ENCODE results near the gene C2CD5. TPM values are rescaled to one million over a fixed set of nuclear protein-coding genes. Genes with fewer than 3 reads are reported as not detected.

The C2CD5 gene
- total RNA-seq, 6 donors from 2014 or later, result 20.8 to 56.6 (median 36.6) TPM

- H3K36me3 ChIP-seq, result peaks cover 0 to 57% (median 3%) of the 10 kb centered on the region in 4 donors
- no peaks in the 10 kb centered on the region for H3K9me3 ChIP-seq
- DNase-seq, result no peak
- no peak overlapping the region for H3K4me3 ChIP-seq
- H3K27me3 ChIP-seq, result no peaks in the 10 kb centered on the region
- ATAC-seq (ENCODE audit: low FRiP score in 2 of 2), result no peak
- no peak overlapping the region for H3K27ac ChIP-seq
- WGBS, 2 donors, result 88 to 95% methylated on average over 5 of the region's 5 CpGs
- H3K4me1 ChIP-seq, result no peaks in the 10 kb centered on the region
- TF ChIP-seq EP300 (IDR thresholded peaks at IDR 0.05) (no peak), CTCF (IDR thresholded peaks at IDR 0.05) (no peak), POLR2AphosphoS5 (IDR thresholded peaks at IDR 0.05) (no peak), POLR2A (IDR thresholded peaks at IDR 0.05) (no peak)
Observed at GRCh38 chr12:22474970-22475720, 69.2 kb downstream of the C2CD5 start.

- DNase-seq (no peak), ATAC-seq (ENCODE audit: low FRiP score in 2 of 2) (no peak)
- no peaks in the 10 kb centered on the region for H3K4me1 ChIP-seq
- no peaks in the 10 kb centered on the region for H3K27me3 ChIP-seq
- WGBS, 2 donors, result 73 to 75% methylated on average over 5 of the region's 5 CpGs
- no peak overlapping the region for H3K4me3 ChIP-seq
- H3K9me3 ChIP-seq, result no peaks in the 10 kb centered on the region
- peaks cover 0 to 68% (median 3%) of the 10 kb centered on the region in 4 donors for H3K36me3 ChIP-seq
- TF ChIP-seq POLR2AphosphoS5 (IDR thresholded peaks at IDR 0.05) (no peak), EP300 (IDR thresholded peaks at IDR 0.05) (no peak), POLR2A (IDR thresholded peaks at IDR 0.05) (no peak), CTCF (IDR thresholded peaks at IDR 0.05) (no peak)
- no peak overlapping the region for H3K27ac ChIP-seq
Observed at GRCh38 chr12:22473212-22473611, 71.1 kb downstream of the C2CD5 start.

- Histone ChIP-seq H3K36me3 (peaks cover 0 to 43% (median 5%) of the 10 kb centered on the region in 4 donors), H3K9me3 (no peaks in the 10 kb centered on the region), H3K27ac (no peak overlapping the region), H3K27me3 (no peaks in the 10 kb centered on the region), H3K4me1 (no peaks in the 10 kb centered on the region), H3K4me3 (no peak overlapping the region)
- TF ChIP-seq CTCF (IDR thresholded peaks at IDR 0.05), result no peak
- no peak for TF ChIP-seq POLR2A (IDR thresholded peaks at IDR 0.05)
- TF ChIP-seq POLR2AphosphoS5 (IDR thresholded peaks at IDR 0.05), result no peak
- no peak for TF ChIP-seq EP300 (IDR thresholded peaks at IDR 0.05)
- 94 to 96% methylated on average over 10 of the region's 10 CpGs for whole genome bisulfite sequencing, 2 donors
- DNase-seq (no peak), ATAC-seq (ENCODE audit: low FRiP score in 2 of 2) (no peak)
Observed at GRCh38 chr12:22467190-22467589, 77.2 kb downstream of the C2CD5 start.

- DNase-seq (no peak), ATAC-seq (ENCODE audit: low FRiP score in 2 of 2) (no peak)
- WGBS, 2 donors, result 89 to 90% methylated on average over 2 of the region's 2 CpGs
- Histone ChIP-seq H3K36me3 (peaks cover 0 to 9% (median 2%) of the 10 kb centered on the region in 4 donors), H3K27me3 (no peaks in the 10 kb centered on the region), H3K4me3 (no peak overlapping the region), H3K9me3 (no peaks in the 10 kb centered on the region), H3K27ac (no peak overlapping the region), H3K4me1 (no peaks in the 10 kb centered on the region)
- no peak for TF ChIP-seq EP300 (IDR thresholded peaks at IDR 0.05)
- TF ChIP-seq POLR2AphosphoS5 (IDR thresholded peaks at IDR 0.05), result no peak
- no peak for TF ChIP-seq CTCF (IDR thresholded peaks at IDR 0.05)
- TF ChIP-seq POLR2A (IDR thresholded peaks at IDR 0.05), result no peak
Observed at GRCh38 chr12:22463306-22463705, 81.0 kb downstream of the C2CD5 start.

- Histone ChIP-seq H3K27ac (no peak overlapping the region), H3K9me3 (no peaks in the 10 kb centered on the region), H3K4me3 (no peak overlapping the region), H3K36me3 (peaks cover 0 to 4% (median 2%) of the 10 kb centered on the region in 4 donors), H3K27me3 (no peaks in the 10 kb centered on the region), H3K4me1 (no peaks in the 10 kb centered on the region)
- no peak for TF ChIP-seq EP300 (IDR thresholded peaks at IDR 0.05)
- no peak for TF ChIP-seq CTCF (IDR thresholded peaks at IDR 0.05)
- TF ChIP-seq POLR2AphosphoS5 (IDR thresholded peaks at IDR 0.05), result no peak
- TF ChIP-seq POLR2A (IDR thresholded peaks at IDR 0.05), result no peak
- DNase-seq (no peak), ATAC-seq (ENCODE audit: low FRiP score in 2 of 2) (no peak)
- WGBS, 2 donors, result 88 to 96% methylated on average over 1 of the region's 1 CpG
Observed at GRCh38 chr12:22461786-22462185, 82.6 kb downstream of the C2CD5 start.
